Endothelial cell of umbilical vein (primary cell): ENCODE results near the gene KLHL30. TPM values are rescaled to one million over a fixed set of nuclear protein-coding genes. Genes with fewer than 3 reads are reported as not detected.

Source experiments
- BruUV-seq: library from RNA; stranded (reverse); fragments of 400-500 nt; replicated peaks from 2 replicates; lab custom pipeline; 2021; lab: Mats Ljungman, UMichigan
- CTCF ChIA-PET: fragments of 300-600, 350-600 bp; sonication (Branson Sonifier 250); formaldehyde crosslinking; loops from one replicate; lab custom pipeline; 2021; ENCODE audit warnings: antibody characterized with exemption, inconsistent platforms; lab: Charles Lee
- POLR2A ChIA-PET: fragments of 300-600, 350-600 bp; sonication (Branson Sonifier 250); formaldehyde crosslinking; loops from one replicate; lab custom pipeline; 2021; ENCODE audit warnings: antibody characterized with exemption, inconsistent platforms; lab: Charles Lee
- DNase-seq: peaks from one replicate; pipeline ENCODE4 v3.0.0-alpha.2; 2011; ENCODE audit warnings: low read depth, low spot score
- FAIRE-seq: peaks from 2 replicates; lab custom pipeline; 2011; peaks lifted over from hg19 to GRCh38; lab: Jason Lieb, UNC
- H2AFZ ChIP-seq: 2 replicates; pipeline ENCODE4 v1.6.0; 2012; ENCODE audit warnings: low read depth, low read length, control low read depth, inconsistent platforms
- H3K27ac ChIP-seq: 2 replicates; pipeline ENCODE4 v1.5.1; 2011; ENCODE audit warnings: low read depth, mild to moderate bottlenecking, control low read depth, low read length, moderate library complexity; ENCODE audit not compliant: insufficient read depth
- H3K27me3 ChIP-seq, 2 experiments: 2 replicates each; pipeline versions ENCODE4 v1.6.0 to v1.6.1; 2011; ENCODE audit warnings: low read length in 2 of 2, mixed read lengths in 1 of 2; ENCODE audit not compliant: control insufficient read depth in 2 of 2, insufficient read depth in 2 of 2
- H3K36me3 ChIP-seq, 2 experiments: 2 replicates in 1 of 2; 3 replicates in 1 of 2; pipeline ENCODE4 v1.5.1; 2011; ENCODE audit warnings: low read length in 2 of 2, mild to moderate bottlenecking in 1 of 2, moderate library complexity in 1 of 2; ENCODE audit not compliant: control insufficient read depth in 2 of 2, insufficient read depth in 2 of 2; ENCODE audit errors: extremely low read depth in 1 of 2
- H3K4me1 ChIP-seq: 3 replicates; pipeline ENCODE4 v1.5.1; 2011; ENCODE audit warnings: mild to moderate bottlenecking, low read length; ENCODE audit not compliant: control insufficient read depth, insufficient read depth; ENCODE audit errors: extremely low read depth
- H3K4me2 ChIP-seq: 2 replicates; pipeline ENCODE4 v1.6.1; 2011; ENCODE audit warnings: low read length, control low read depth, mixed read lengths; ENCODE audit not compliant: insufficient read depth
- H3K4me3 ChIP-seq, 3 experiments: fragments of 200-600 bp in 1 of 3; sonication (generic), shearing (Covaris generic) in 1 of 3; replicated peaks in 1 of 3; 2 replicates each; pipeline ENCODE4 v1.5.1; 2011 to 2016; ENCODE audit warnings: control low read depth in 3 of 3, low read length in 3 of 3, mild to moderate bottlenecking in 2 of 3, inconsistent platforms in 1 of 3, low read depth in 1 of 3, moderate library complexity in 1 of 3; ENCODE audit not compliant: insufficient read depth in 1 of 3
- H3K79me2 ChIP-seq: 2 replicates; pipeline ENCODE4 v1.6.0; 2012; ENCODE audit warnings: low read length, inconsistent platforms; ENCODE audit not compliant: control insufficient read depth, insufficient read depth
- H3K9ac ChIP-seq: replicated peaks from 2 replicates; pipeline ENCODE3; 2011; ENCODE audit warnings: low read length, control low read depth; ENCODE audit not compliant: insufficient read depth; ENCODE audit errors: extremely low read depth
- H3K9me1 ChIP-seq: replicated peaks from 3 replicates; pipeline ENCODE4 v1.6.0; 2011; ENCODE audit warnings: mild to moderate bottlenecking, low read length; ENCODE audit not compliant: control insufficient read depth, insufficient read depth; ENCODE audit errors: extremely low read depth
- H3K9me3 ChIP-seq: replicated peaks from 2 replicates; pipeline ENCODE4 v1.5.1; 2012; ENCODE audit warnings: low read length, inconsistent platforms; ENCODE audit not compliant: control insufficient read depth, insufficient read depth
- H4K20me1 ChIP-seq: replicated peaks from 2 replicates; pipeline ENCODE3; 2011; ENCODE audit warnings: mild to moderate bottlenecking, low read length; ENCODE audit not compliant: control insufficient read depth, insufficient read depth; ENCODE audit errors: extremely low read depth
- EZH2 ChIP-seq: IDR thresholded peaks from 2 replicates; pipeline ENCODE4 v1.6.1; 2012; ENCODE audit warnings: borderline replicate concordance, low read depth, mild to moderate bottlenecking, moderate library complexity, low read length, inconsistent platforms; ENCODE audit not compliant: severe bottlenecking
- FOS ChIP-seq: IDR thresholded peaks from 2 replicates; pipeline ENCODE4 v1.6.1; 2011; ENCODE audit warnings: mild to moderate bottlenecking, low read length, moderate library complexity, borderline replicate concordance; ENCODE audit not compliant: insufficient read depth
- GATA2 ChIP-seq: IDR thresholded peaks from 2 replicates; pipeline ENCODE4 v1.7.0; 2011; ENCODE audit warnings: low read depth, mild to moderate bottlenecking, moderate library complexity, mixed read lengths, low read length; ENCODE audit not compliant: insufficient read length, insufficient read depth
- JUN ChIP-seq: IDR thresholded peaks from 2 replicates; pipeline ENCODE4 v1.6.1; 2011; ENCODE audit warnings: borderline replicate concordance, low read depth; ENCODE audit not compliant: insufficient read length, insufficient read depth
- MYC ChIP-seq: IDR thresholded peaks from one replicate; pipeline ENCODE4 v1.6.1; 2011; ENCODE audit warnings: mild to moderate bottlenecking, low read depth, low read length
- POLR2A ChIP-seq: IDR thresholded peaks from 2 replicates; pipeline ENCODE4 v1.6.1; 2012; ENCODE audit warnings: low read depth, mild to moderate bottlenecking, control low read depth, low read length
- POLR2AphosphoS5 ChIP-seq: IDR thresholded peaks from 2 replicates; pipeline ENCODE4 v1.6.1; 2012; ENCODE audit warnings: low read depth, mild to moderate bottlenecking, control low read depth, low read length, moderate library complexity; ENCODE audit not compliant: insufficient read depth
- dilution Hi-C: fragments of 300-500 bp; cut with MboI; formaldehyde crosslinking; loops from one replicate; pipeline ENCODE4 v1.15.0; 2019; ENCODE audit warnings: low sequenced_read_pairs; ENCODE audit not compliant: extremely low pct_ligation_motif_present
- intact Hi-C: fragments of 100-400 bp; cut with micrococcal nuclease; formaldehyde crosslinking; loops from one replicate; pipeline ENCODE4 v1.10.0; 2022
- polyA plus RNA-seq, 4 experiments: library from polyadenylated mRNA; depleted of rRNA in 3 of 4; stranded (reverse) in 3 of 4; unstranded in 1 of 4; fragments of >200 nt; gene quantifications; 2 replicates each; pipeline versions ENCODE4 v1.2.1 to v1.2.3, GENCODE V29; 2011 to 2012; ENCODE audit warnings: missing spikeins in 1 of 4
- total RNA-seq: library from RNA; stranded (reverse); gene quantifications from 2 replicates; pipeline ENCODE4 v1.2.3, GENCODE V29; 2021
- TF ChIP-seq, protein P1 (sequence below): IDR thresholded peaks from 2 replicates; pipeline ENCODE4 v1.6.1; 2011; ENCODE audit not compliant: insufficient read depth, insufficient read length
- TF ChIP-seq, protein P2 (sequence below), 2 donors: IDR thresholded peaks; 1 replicate in 1 of 2; 2 replicates in 1 of 2; pipeline ENCODE4 v1.5.1; 2011; ENCODE audit warnings: low read length in 2 of 2, mild to moderate bottlenecking in 2 of 2, moderate library complexity in 2 of 2, control low read depth in 1 of 2, inconsistent platforms in 1 of 2, low read depth in 1 of 2; ENCODE audit not compliant: insufficient read depth in 1 of 2; ENCODE audit errors: extremely low read depth in 1 of 2

Gene KLHL30
- total and polyA plus RNA-seq, 2 donors (not counting 3 experiments of a cell fraction or from before 2014, with no cell fraction given) = not detected

DNA sequence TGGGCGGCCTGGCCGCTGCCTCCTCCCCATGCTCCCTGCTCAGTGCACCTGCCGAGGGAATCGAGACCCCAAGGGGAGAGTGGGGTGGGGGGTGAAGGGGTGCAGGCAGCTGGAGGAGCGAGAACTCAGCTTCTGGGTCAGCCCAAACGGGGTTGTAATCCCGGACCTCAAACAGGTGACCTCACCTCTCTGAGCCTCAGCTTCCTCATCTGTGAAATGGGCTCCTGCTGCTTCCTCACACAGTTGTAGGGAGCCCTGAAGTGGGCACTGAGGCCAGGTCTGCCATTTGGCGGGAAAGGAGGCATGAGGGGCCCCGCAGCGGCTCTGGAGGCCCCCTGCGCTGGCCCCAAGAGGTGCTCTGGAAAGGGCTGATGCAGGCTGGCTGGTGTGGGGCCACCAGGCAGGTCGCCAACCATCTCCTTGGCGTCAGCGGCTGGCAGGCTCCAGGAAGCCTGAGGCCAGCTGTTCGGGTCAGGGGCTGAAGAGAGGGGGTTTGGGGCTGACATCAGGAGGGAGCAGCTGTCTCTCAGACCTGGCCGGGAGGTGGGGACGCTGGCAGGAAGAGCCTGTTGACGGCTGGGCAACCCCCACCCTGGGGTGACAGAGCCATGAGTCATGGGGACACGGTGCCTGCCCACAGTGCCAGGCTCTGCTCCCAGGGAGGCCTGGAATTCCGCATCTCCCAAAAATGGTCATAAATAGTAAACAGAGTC lies 4.9 kb downstream of the KLHL30 start:
- Histone ChIP-seq H3K4me3 (no peak overlapping the region), H4K20me1 (no peaks in the 10 kb centered on the region), H3K9me3 (no peaks in the 10 kb centered on the region), H3K9ac (no peak overlapping the region), H3K27ac (no peak overlapping the region), H3K27me3 (no peaks in the 10 kb centered on the region), H3K79me2 (no peaks in the 10 kb centered on the region), H3K9me1 (no peaks in the 10 kb centered on the region), H3K36me3 (no peaks in the 10 kb centered on the region), H3K4me1 (no peaks in the 10 kb centered on the region), H3K4me2 (no peak overlapping the region), H2AFZ (no peak overlapping the region)
- intact Hi-C loops = loop anchor here (2.0 kb wide), 1 partner anchor 35 kb away; no protein-coding TSS in a partner anchor
- no TSS peak for BruUV-seq
- TF ChIP-seq POLR2AphosphoS5 = no peak
- no peak for TF ChIP-seq MYC
- TF ChIP-seq, protein P1, sequence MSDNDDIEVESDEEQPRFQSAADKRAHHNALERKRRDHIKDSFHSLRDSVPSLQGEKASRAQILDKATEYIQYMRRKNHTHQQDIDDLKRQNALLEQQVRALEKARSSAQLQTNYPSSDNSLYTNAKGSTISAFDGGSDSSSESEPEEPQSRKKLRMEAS = no peak
- TF ChIP-seq, protein P2, sequence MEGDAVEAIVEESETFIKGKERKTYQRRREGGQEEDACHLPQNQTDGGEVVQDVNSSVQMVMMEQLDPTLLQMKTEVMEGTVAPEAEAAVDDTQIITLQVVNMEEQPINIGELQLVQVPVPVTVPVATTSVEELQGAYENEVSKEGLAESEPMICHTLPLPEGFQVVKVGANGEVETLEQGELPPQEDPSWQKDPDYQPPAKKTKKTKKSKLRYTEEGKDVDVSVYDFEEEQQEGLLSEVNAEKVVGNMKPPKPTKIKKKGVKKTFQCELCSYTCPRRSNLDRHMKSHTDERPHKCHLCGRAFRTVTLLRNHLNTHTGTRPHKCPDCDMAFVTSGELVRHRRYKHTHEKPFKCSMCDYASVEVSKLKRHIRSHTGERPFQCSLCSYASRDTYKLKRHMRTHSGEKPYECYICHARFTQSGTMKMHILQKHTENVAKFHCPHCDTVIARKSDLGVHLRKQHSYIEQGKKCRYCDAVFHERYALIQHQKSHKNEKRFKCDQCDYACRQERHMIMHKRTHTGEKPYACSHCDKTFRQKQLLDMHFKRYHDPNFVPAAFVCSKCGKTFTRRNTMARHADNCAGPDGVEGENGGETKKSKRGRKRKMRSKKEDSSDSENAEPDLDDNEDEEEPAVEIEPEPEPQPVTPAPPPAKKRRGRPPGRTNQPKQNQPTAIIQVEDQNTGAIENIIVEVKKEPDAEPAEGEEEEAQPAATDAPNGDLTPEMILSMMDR (IDR thresholded peaks at IDR 0.05; ENCODE audit: extremely low read depth in 1 of 2, insufficient read depth in 1 of 2, low read depth in 1 of 2, low read length in 2 of 2) = no peak
- no peak for TF ChIP-seq POLR2A
- TF ChIP-seq EZH2 = no peak
- TF ChIP-seq GATA2 = no peak
- no peak for TF ChIP-seq FOS
- no peak for TF ChIP-seq JUN
- CTCF ChIA-PET = no interaction called here
- POLR2A ChIA-PET = no interaction called here
- DNase-seq (no peak), FAIRE-seq (no peak)
- dilution Hi-C loops = no loop called here
